Upper lobe of left lung (tissue), 6 donors: Measurements from ENCODE around the gene TRAFD1. TPM values are rescaled to one million over a fixed set of nuclear protein-coding genes. Genes with fewer than 3 reads are reported as not detected.

Source experiments
- ATAC-seq, 2 donors: fragments of 200-7000 bp; cut with Tn5 transposase; one replicate each; pipeline ENCODE4 v1.9.1; 2022; ENCODE audit warnings: mild to moderate bottlenecking in 2 of 2, moderate library complexity in 2 of 2; ENCODE audit not compliant: low FRiP score in 2 of 2
- DNase-seq, 2 donors: peaks; one replicate each; pipeline ENCODE4 v3.0.0-alpha.2; 2019 to 2020
- H3K27ac ChIP-seq, 4 donors: fragments of 200-600 bp; sonication (generic); one replicate each; pipeline ENCODE4 v1.5.1; 2016 to 2019
- H3K27me3 ChIP-seq, 4 donors: fragments of 200-600 bp; sonication (generic); one replicate each; pipeline ENCODE4 v1.5.1; 2017 to 2019
- H3K36me3 ChIP-seq, 4 donors: fragments of 200-600 bp; sonication (generic); one replicate each; pipeline ENCODE4 v1.5.1; 2016 to 2019
- H3K4me1 ChIP-seq, 4 donors: fragments of 200-600 bp; sonication (generic); one replicate each; pipeline ENCODE4 v1.5.1; 2018 to 2019
- H3K4me3 ChIP-seq, 4 donors: fragments of 200-600 bp; sonication (generic); one replicate each; pipeline ENCODE4 v1.5.1; 2017 to 2019; ENCODE audit warnings: mild to moderate bottlenecking in 2 of 4, moderate library complexity in 1 of 4
- H3K9me3 ChIP-seq, 4 donors: fragments of 200-600 bp; sonication (generic); one replicate each; pipeline ENCODE4 v1.5.1; 2018 to 2019
- CTCF ChIP-seq, 6 experiments: fragments of 450-650 bp in 4 of 6; fragments of 200-600 bp in 2 of 6; sonication (generic) in 2 of 6; IDR thresholded peaks; one replicate each; pipeline ENCODE4 v1.5.1; 2016 to 2019; ENCODE audit warnings: antibody characterized with exemption in 6 of 6
- EP300 ChIP-seq, 4 donors: sonication (generic); formaldehyde crosslinking; IDR thresholded peaks; one replicate each; pipeline ENCODE4 v1.5.1; 2017; ENCODE audit warnings: antibody characterized with exemption in 4 of 4, control low read depth in 2 of 4
- POLR2A ChIP-seq, 4 donors: fragments of 450-650 bp; IDR thresholded peaks; one replicate each; pipeline ENCODE4 v1.5.1; 2016 to 2017; ENCODE audit warnings: antibody characterized with exemption in 4 of 4, mild to moderate bottlenecking in 2 of 4
- POLR2AphosphoS5 ChIP-seq, 2 donors: sonication (generic); formaldehyde crosslinking; IDR thresholded peaks; one replicate each; pipeline ENCODE4 v1.5.1; 2017; ENCODE audit warnings: antibody characterized with exemption in 2 of 2
- WGBS, 2 donors: methylation state at CpG; one replicate each; pipeline ENCODE4 v1.1.5; 2017 to 2018; 5-methylcytosine and 5-hydroxymethylcytosine counted together
- small RNA-seq, 4 donors: library from RNA; depleted of rRNA; stranded (forward); fragments of <200 nt; gene quantifications; one replicate each; pipeline ENCODE3, GENCODE V24; 2016
- total RNA-seq, 6 donors: library from RNA; depleted of rRNA in 4 of 6; stranded (reverse); fragments of >200 nt in 4 of 6; gene quantifications; one replicate each; pipeline versions ENCODE4 v1.1.0 to v1.2.1, GENCODE V29; 2016 to 2021
- donor health status: DM: no; HTN: no; CAD: no; lungs with moderate emphysema.
- donor health status: DM: no; HTN: yes; CAD: no; lungs with severe emphysema.

TRAFD1 gene
- total RNA-seq, 6 donors from 2014 or later: 36.9 to 75.4 (median 42.6) TPM

GRCh38 chr12:112199136-112199535, 73.8 kb downstream of the TRAFD1 start:
- Histone ChIP-seq H3K4me1 (no peaks in the 10 kb centered on the region), H3K9me3 (no peaks in the 10 kb centered on the region), H3K27me3 (no peaks in the 10 kb centered on the region), H3K4me3 (no peak overlapping the region), H3K27ac (no peak overlapping the region), H3K36me3 (peaks cover 10 to 84% (median 52%) of the 10 kb centered on the region in 4 donors)
- DNase-seq (no peak), ATAC-seq (no peak)
- WGBS, 2 donors: 69 to 72% methylated on average over 4 of the region's 4 CpGs
- no peak for TF ChIP-seq EP300 (IDR thresholded peaks at IDR 0.05)
- TF ChIP-seq CTCF (IDR thresholded peaks at IDR 0.05): no peak
- TF ChIP-seq POLR2A (IDR thresholded peaks at IDR 0.05): no peak
- TF ChIP-seq POLR2AphosphoS5 (IDR thresholded peaks at IDR 0.05): no peak

Small RNAs within 50 kb of the gene (small RNA-seq; reads per million reads assigned to genes)
- gene RF00019: 0 reads per million in 4 donors

Other genes with a start within 250 kb of the TRAFD1 start
- 10 to 100 TPM; 14.8 to 41.9 (median 21.2) TPM for gene TMEM116, start 112.4 kb upstream of the TRAFD1 start, total RNA-seq
- gene ERP29, start 112.1 kb upstream of the TRAFD1 start, total RNA-seq: 100 to 1,000 TPM in 2 of 6 donors, 10 to 100 TPM in 4; 32.5 to 149 (median 72.2) TPM
- gene NAA25, start 16.8 kb upstream of the TRAFD1 start, total RNA-seq: 10 to 100 TPM; 15.0 to 30.3 (median 19.4) TPM